ENCODE results near the gene KCNJ2. TPM values are rescaled to one million over a fixed set of nuclear protein-coding genes. Genes with fewer than 3 reads are reported as not detected.

Gene KCNJ2
- total RNA-seq, 1 donor from 2014 or later = 7.9 TPM

- no peak for DNase-seq
Measured at GRCh38 chr17:70205401-70205800, 36.1 kb downstream of the KCNJ2 start.

GRCh38 chr17:70206361-70207010 lies 37.2 kb downstream of the KCNJ2 start:
- DNase-seq = no peak

DNA sequence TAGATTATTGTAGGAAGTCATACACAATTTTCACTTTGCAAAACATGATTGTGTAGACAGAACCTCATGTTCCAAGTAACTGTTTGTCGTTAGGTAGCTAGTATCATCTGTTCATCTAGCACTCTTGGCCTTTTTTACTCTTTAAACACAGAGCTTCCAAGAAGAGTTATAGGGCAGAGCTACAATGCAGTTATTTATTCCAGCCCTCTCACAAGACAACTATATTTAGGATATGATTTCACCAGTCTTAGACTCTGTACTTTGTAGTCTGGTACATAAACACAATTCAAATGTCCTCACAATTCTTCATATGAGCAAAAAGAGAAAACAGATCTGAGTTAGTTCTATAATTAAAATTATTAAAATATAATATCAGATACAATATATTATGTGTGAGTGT lies 37.9 kb downstream of the KCNJ2 start:
- peak; percentile 21 for DNase-seq

DNA sequence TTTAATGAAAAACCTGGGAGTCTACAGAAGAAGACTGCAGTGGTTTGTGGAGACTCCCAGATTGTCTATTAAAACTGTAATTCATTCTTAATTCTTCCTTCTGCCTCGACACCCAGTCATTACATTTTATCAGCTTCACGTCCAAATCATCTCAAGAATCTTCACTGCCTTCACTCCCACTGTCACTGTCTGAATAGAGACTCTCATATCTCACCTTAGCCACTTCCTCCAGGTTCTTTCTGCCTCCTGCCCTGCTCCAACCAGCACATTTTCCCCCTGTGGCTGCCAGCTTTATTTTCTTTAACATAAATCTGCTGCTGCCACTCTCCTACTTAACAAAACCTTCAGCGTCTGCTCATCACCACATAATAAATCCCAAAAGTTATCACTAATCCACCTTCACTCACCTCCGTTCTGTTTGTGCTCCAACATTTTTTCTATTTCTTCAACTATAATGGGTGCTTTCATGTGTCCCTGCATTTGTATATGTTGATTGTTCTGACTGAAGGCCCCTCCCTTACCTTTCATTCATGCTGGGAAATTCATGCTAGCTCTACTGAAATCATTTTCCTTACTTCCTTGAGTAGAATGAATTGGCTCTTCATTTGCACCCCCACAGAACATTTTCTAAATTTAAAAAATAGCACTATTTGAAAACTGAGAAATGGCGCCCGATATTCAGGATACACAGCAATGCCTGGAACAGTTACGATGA lies 38.9 kb downstream of the KCNJ2 start:
- no peak for DNase-seq

DNA sequence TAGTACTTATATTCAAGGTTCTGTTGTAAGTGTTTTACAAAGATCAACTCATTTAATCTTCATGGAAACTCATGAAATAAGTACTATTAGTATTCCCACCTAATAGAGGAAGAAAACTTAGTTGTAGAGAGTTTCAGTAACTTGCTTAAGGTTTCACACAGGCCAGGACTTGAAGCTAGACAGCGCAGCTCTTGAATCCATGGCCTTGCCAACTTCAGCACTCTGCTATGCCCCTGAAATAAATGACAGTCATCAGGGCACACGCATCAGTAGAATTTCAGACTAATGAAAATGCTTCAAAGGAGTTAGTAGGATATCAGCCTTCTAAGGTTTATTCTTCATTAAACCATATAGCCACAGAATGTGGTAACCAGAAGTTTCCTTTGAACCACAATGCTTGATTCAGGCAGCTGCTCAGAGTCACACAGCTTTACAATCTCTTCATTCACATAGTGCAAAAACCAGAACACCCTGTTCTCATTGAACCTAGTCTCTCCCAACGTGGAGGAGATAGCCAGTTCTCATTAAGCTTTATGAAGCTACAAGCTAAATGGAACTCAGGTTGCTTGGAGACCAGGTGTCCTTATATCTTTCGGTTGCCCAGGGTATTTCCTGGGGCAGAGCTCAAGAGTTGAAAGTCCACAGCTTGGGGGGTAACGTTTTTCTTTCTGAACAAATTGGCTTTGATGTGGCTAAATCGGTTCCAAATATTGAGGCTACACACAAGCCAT lies 39.7 kb downstream of the KCNJ2 start:
- DNase-seq = no peak

DNA sequence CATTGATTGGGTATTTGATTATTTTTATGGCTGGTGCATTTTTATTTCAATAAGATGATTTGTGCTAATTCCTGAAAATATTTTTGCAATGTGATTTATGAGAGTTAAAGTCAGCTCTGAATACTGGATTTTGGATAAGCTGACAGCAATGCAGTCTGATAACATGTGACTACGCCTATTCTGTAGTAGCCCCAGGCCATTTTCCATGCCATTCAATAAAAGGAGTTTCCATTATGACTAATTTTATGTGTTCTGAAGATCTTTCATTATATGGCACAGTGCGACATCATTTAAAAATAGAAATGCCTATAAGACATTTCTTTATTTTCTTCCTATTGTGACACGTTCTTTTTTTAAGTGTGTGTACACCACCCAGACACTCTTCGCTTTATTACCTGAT lies 46.3 kb downstream of the KCNJ2 start:
- no peak for DNase-seq

DNA sequence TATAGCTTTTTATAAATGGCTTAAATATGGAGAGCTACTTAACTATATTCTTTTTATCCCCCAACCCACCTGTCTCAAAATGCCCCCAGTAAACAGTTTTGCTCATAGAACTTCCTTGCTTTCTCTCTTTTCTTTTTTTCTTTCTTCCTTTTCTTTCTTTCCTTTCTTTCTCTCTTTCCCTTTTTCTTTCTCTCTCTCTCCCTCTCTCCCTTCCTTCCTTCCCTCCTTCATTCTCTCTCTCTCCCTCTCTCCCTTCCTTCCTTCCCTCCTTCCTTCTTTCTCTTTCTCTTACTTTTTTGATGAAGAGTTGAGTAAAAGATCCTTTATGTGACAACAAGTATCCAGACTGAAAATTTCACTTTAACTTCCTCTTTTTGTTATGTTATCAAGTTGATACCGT lies 48.2 kb downstream of the KCNJ2 start:
- DNase-seq = no peak

DNA sequence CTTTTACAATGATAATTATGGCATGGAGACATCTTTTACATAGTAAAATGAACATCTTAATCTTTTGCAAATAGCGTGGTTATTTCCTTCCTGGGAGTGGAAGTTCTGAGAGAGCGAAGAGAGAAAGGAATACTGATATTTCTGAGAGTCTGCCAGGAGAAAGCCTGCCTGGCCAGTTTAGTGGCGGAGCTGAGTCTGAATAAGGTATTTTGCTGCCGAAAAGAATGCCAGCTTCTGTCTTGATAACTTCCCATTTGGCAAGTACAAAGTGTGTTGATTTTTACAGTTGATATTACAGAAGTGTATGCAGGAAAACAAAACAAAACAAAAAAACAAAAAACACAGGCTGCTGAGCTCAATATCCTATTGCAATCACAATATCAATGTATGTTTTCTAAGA lies 55.9 kb downstream of the KCNJ2 start:
- DNase-seq = no peak

Other genes with a start within 250 kb of the KCNJ2 start
- gene KCNJ16, start 94.3 kb upstream of the KCNJ2 start, total RNA-seq = 0.69 TPM